ENCODE data around the gene ABL2. TPM values are rescaled to one million over a fixed set of nuclear protein-coding genes. Genes with fewer than 3 reads are reported as not detected.
A peak's percentile ranks its signal among the peaks of the same experiment; 100 is the strongest.

The ABL2 gene
- total RNA-seq, 4 donors from 2014 or later = 3.3 to 12.0 (median 6.2) TPM

GRCh38 chr1:179105393-179105792 is 124.1 kb downstream of the ABL2 start:
- Histone ChIP-seq H3K4me3 (no peak overlapping the region), H3K27ac (no peak overlapping the region), H3K4me1 (no peaks in the 10 kb centered on the region), H3K9me3 (no peaks in the 10 kb centered on the region), H3K36me3 (peaks cover 13 to 45% (median 25%) of the 10 kb centered on the region in 3 donors), H3K27me3 (no peaks in the 10 kb centered on the region)
- 41 to 56% methylated on average over 7 of the region's 7 CpGs for WGBS, 2 donors
- no peak for DNase-seq
- TF ChIP-seq POLR2A (IDR thresholded peaks at IDR 0.05) = no peak
- peak in 5 of 6 experiments; percentile 26 to 67 (median 40) for TF ChIP-seq CTCF (IDR thresholded peaks at IDR 0.05)
- intact Hi-C loops (cut with DNase I) = no loop called here

GRCh38 chr1:179104611-179105250 is 124.7 kb downstream of the ABL2 start:
- intact Hi-C loops (cut with DNase I) = no loop called here
- WGBS, 2 donors = 87 to 93% methylated on average over 3 of the region's 3 CpGs
- Histone ChIP-seq H3K4me1 (no peaks in the 10 kb centered on the region), H3K27me3 (no peaks in the 10 kb centered on the region), H3K9me3 (no peaks in the 10 kb centered on the region), H3K27ac (no peak overlapping the region), H3K36me3 (peaks cover 11 to 38% (median 19%) of the 10 kb centered on the region in 3 donors), H3K4me3 (no peak overlapping the region)
- TF ChIP-seq POLR2A (IDR thresholded peaks at IDR 0.05) (no peak), CTCF (IDR thresholded peaks at IDR 0.05) (no peak)
- DNase-seq = no peak

GRCh38 chr1:179103999-179104398 is 125.5 kb downstream of the ABL2 start:
- WGBS, 2 donors = 94 to 100% methylated on average over 1 of the region's 1 CpG
- DNase-seq = no peak

GRCh38 chr1:179101566-179101965 is 127.9 kb downstream of the ABL2 start:
- Histone ChIP-seq H3K36me3 (peaks cover 0 to 25% (median 4%) of the 10 kb centered on the region in 3 donors), H3K4me3 (no peak overlapping the region), H3K9me3 (no peaks in the 10 kb centered on the region), H3K27me3 (no peaks in the 10 kb centered on the region), H3K27ac (no peak overlapping the region), H3K4me1 (no peaks in the 10 kb centered on the region)
- intact Hi-C loops (cut with DNase I) = no loop called here
- TF ChIP-seq POLR2A (IDR thresholded peaks at IDR 0.05) (no peak), CTCF (IDR thresholded peaks at IDR 0.05) (no peak)
- DNase-seq = no peak
- whole genome bisulfite sequencing, 2 donors = 96 to 100% methylated on average over 2 to 3 of the region's 4 CpGs

More at GRCh38 chr1:179103999-179104398, 125.5 kb downstream of the ABL2 start:
- intact Hi-C loops (cut with DNase I) = no loop called here
- no peaks in the 10 kb centered on the region for H3K4me1 ChIP-seq
- no peak for TF ChIP-seq POLR2A (IDR thresholded peaks at IDR 0.05)
- TF ChIP-seq CTCF (IDR thresholded peaks at IDR 0.05) = no peak
- H3K9me3 ChIP-seq = no peaks in the 10 kb centered on the region
- no peak overlapping the region for H3K4me3 ChIP-seq
- no peaks in the 10 kb centered on the region for H3K27me3 ChIP-seq
- no peak overlapping the region for H3K27ac ChIP-seq
- H3K36me3 ChIP-seq = peaks cover 5 to 31% (median 12%) of the 10 kb centered on the region in 3 donors

- Histone ChIP-seq H3K9me3 (no peaks in the 10 kb centered on the region), H3K4me3 (no peak overlapping the region), H3K36me3 (peaks cover 4 to 39% (median 5%) of the 10 kb centered on the region in 3 donors), H3K27me3 (no peaks in the 10 kb centered on the region), H3K4me1 (peaks cover 0 to 4% (median 0%) of the 10 kb centered on the region in 3 donors), H3K27ac (no peak overlapping the region)
- TF ChIP-seq POLR2A (IDR thresholded peaks at IDR 0.05) = no peak
- TF ChIP-seq CTCF (IDR thresholded peaks at IDR 0.05) = no peak
- DNase-seq = no peak
- intact Hi-C loops (cut with DNase I) = no loop called here
- WGBS, 2 donors = 89 to 98% methylated on average over 4 of the region's 4 CpGs
These were observed 129.6 kb downstream of the ABL2 start for GRCh38 chr1:179099891-179100290.
